Measurements from ENCODE around the gene ADNP. TPM values are rescaled to one million over a fixed set of nuclear protein-coding genes. Genes with fewer than 3 reads are reported as not detected.
"Not testable (repeated sequence)": the region's sequence is repeated elsewhere in the genome, so short reads cannot be mapped to it uniquely, and the experiment has no call there.

The ADNP gene
- 56.8 to 60.2 TPM (median 58.9 TPM) in 3 replicates for total RNA-seq
- long read RNA-seq, full-length matches to known transcripts, result 12 of 23 reads
- long read RNA-seq, partial matches to known transcripts, result 1 of 23 reads
- long read RNA-seq, other reads (novel, unspliced or antisense), result 10 of 23 reads

- DNase-seq (ENCODE audit: low spot score), result no peak
- H3K9me3 Mint-ChIP-seq (ENCODE audit: low read depth), result no peaks in the 10 kb centered on the region
- peak; percentile 83 for TF ChIP-seq CTCF (IDR thresholded peaks at IDR 0.05)
- H3K27me3 Mint-ChIP-seq (ENCODE audit: low read depth), result no peaks in the 10 kb centered on the region
- peaks cover 8% of the 10 kb centered on the region for H3K36me3 Mint-ChIP-seq (ENCODE audit: low read depth)
- H3K27ac Mint-ChIP-seq (ENCODE audit: unreplicated experiment), result peak within 1 kb of the TSS; percentile 94
- H3K4me3 Mint-ChIP-seq (ENCODE audit: unreplicated experiment), result peak within 1 kb of the TSS; percentile 87
- H3K4me1 Mint-ChIP-seq (ENCODE audit: low read depth), result peaks cover 42% of the 10 kb centered on the region
Observed at GRCh38 chr20:50931306-50932015, at the start of gene ADNP. Gene ADNP (minus strand): TSS chr20:50931437. CDS start chr20:50903996, 27,441 bp downstream.

- H3K36me3 Mint-ChIP-seq (ENCODE audit: low read depth), result peaks cover 2% of the 10 kb centered on the region
- peak overlapping the region; percentile 94 for H3K27ac Mint-ChIP-seq (ENCODE audit: unreplicated experiment)
- H3K4me1 Mint-ChIP-seq (ENCODE audit: low read depth), result peaks cover 40% of the 10 kb centered on the region
- TF ChIP-seq CTCF (IDR thresholded peaks at IDR 0.05), result no peak
- DNase-seq (ENCODE audit: low spot score), result no peak
- H3K4me3 Mint-ChIP-seq (ENCODE audit: unreplicated experiment), result no peak overlapping the region
- no peaks in the 10 kb centered on the region for H3K9me3 Mint-ChIP-seq (ENCODE audit: low read depth)
- H3K27me3 Mint-ChIP-seq (ENCODE audit: low read depth), result no peaks in the 10 kb centered on the region
Observed at GRCh38 chr20:50980071-50980681, 48.9 kb upstream of the ADNP start.

- DNase-seq (ENCODE audit: low spot score); H3K27ac Mint-ChIP-seq (ENCODE audit: unreplicated experiment); H3K27me3 Mint-ChIP-seq (ENCODE audit: low read depth); H3K9me3 Mint-ChIP-seq (ENCODE audit: low read depth); H3K36me3 Mint-ChIP-seq (ENCODE audit: low read depth); H3K4me3 Mint-ChIP-seq (ENCODE audit: unreplicated experiment): not testable (repeated sequence)
- H3K4me1 Mint-ChIP-seq (ENCODE audit: low read depth), result peaks cover 37% of the 10 kb centered on the region
Observed at GRCh38 chr20:50978533-50978932, 47.3 kb upstream of the ADNP start.

- Mint-ChIP-seq H3K36me3 (ENCODE audit: low read depth) (peaks cover 2% of the 10 kb centered on the region), H3K9me3 (ENCODE audit: low read depth) (peaks cover 3% of the 10 kb centered on the region), H3K27me3 (ENCODE audit: low read depth) (no peaks in the 10 kb centered on the region), H3K27ac (ENCODE audit: unreplicated experiment) (no peak overlapping the region), H3K4me1 (ENCODE audit: low read depth) (peaks cover 27% of the 10 kb centered on the region), H3K4me3 (ENCODE audit: unreplicated experiment) (no peak overlapping the region)
- DNase-seq (ENCODE audit: low spot score), result no peak
- no peak for TF ChIP-seq CTCF (IDR thresholded peaks at IDR 0.05)
Observed at GRCh38 chr20:50977066-50978021, 46.1 kb upstream of the ADNP start.

GRCh38 chr20:50975701-50976330 is 44.6 kb upstream of the ADNP start:
- H3K9me3 Mint-ChIP-seq (ENCODE audit: low read depth), result peaks cover 3% of the 10 kb centered on the region
- peaks cover 2% of the 10 kb centered on the region for H3K36me3 Mint-ChIP-seq (ENCODE audit: low read depth)
- no peak for TF ChIP-seq CTCF (IDR thresholded peaks at IDR 0.05)
- no peak overlapping the region for H3K27ac Mint-ChIP-seq (ENCODE audit: unreplicated experiment)
- peaks cover 14% of the 10 kb centered on the region for H3K4me1 Mint-ChIP-seq (ENCODE audit: low read depth)
- no peak overlapping the region for H3K4me3 Mint-ChIP-seq (ENCODE audit: unreplicated experiment)
- DNase-seq (ENCODE audit: low spot score), result no peak
- H3K27me3 Mint-ChIP-seq (ENCODE audit: low read depth), result no peaks in the 10 kb centered on the region

Data from chondrocyte (in vitro differentiated cells).